ENCODE measurements around the gene CSPG4.
"Not testable (repeated sequence)": the region's sequence is repeated elsewhere in the genome, so short reads cannot be mapped to it uniquely, and the experiment has no call there.

DNA sequence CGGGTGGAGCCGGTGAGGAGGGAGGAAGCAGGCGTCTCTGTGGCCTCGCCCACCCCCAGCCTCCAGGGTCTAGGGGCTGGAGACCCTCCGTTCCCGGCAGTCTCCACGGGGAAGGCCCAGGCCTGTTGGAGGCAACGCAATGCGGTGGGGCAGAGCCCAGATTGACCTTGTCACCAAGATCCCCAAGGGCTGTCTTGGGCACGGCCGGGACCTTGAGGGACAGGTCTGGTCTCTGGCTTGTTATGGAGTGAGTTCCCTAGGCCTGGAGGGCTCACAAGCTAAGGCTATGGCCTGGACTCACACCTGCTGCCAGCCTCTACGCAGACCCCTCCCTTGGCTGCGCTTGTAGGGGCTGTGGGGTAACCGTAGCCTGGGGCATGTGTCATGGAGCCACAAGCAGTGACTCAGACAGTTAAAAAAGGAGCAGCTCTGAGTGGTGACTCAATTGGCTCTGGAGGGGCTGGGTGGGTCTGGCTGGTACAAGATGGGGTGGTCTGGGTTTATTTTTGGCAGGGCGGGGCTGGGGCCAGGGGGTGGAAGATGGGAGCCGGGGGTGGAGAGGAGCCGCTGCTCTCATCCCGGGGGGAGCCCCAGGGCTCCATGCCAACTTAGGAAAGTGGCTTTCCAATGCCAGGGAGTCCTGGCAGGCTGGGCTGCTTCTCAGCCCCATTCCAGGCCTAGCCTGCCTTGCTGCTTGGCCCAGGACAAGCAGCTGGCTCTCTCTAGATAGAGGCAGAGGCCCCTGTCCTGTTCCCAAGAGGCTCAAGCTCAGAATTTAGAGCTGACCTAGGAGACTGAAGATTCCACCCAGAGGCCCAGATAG is 9.0 kb downstream of the CSPG4 start:
- TF ChIP-seq POLR2A, CTCF (IDR thresholded peaks at IDR 0.05): not testable (repeated sequence)

Measured in right lobe of liver (tissue), 4 donors.